Stimulated activated CD8-positive, alpha-beta memory T cell treated with anti-CD3 and anti-CD28 coated beads, Interleukin-12 subunit alpha, Interleukin-12 subunit beta, amount 100 ng/mL, for 24 hours (primary cell): ENCODE measurements around the gene IFITM1.
"Not testable (repeated sequence)": the region's sequence is repeated elsewhere in the genome, so short reads cannot be mapped to it uniquely, and the experiment has no call there.

Source experiments
- DNase-seq: peaks from one replicate; pipeline ENCODE4 v3.0.0-alpha.2; 2020; ENCODE audit errors: extremely low read depth

Gene IFITM1

DNA sequence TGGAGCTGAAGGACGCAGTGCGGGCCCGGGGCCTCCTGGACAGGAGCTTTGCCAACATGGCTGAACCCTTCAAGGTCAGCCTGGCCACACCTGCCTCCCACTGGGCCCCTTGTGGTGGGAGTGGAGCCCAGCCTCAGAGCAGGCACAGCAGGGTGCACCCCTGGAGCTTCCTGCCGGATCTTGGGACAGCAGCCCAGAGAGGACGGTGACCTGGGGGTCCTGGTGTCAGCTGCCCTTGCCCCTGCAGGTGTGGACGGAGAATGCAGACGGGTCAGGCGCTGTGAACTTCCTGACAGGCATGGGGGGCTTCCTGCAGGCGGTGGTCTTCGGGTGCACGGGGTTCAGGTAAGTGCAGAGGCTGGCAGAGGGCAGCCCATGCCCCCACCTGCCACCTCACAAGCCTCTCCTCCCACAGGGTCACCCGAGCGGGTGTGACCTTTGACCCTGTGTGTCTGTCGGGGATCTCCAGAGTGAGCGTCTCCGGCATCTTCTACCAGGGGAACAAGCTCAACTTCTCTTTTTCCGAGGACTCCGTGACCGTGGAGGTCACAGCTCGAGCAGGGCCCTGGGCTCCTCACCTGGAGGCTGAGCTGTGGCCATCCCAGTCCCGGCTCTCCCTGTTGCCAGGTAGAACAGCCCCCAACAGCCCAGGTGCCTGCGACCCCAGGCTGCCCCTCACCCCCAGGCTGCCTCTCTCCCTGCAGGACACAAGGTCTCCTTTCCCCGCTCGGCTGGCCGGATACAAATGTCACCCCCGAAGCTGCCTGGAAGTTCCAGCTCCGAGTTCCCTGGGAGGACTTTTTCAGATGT, 19.8 kb upstream of the IFITM1 start:
- no peak for DNase-seq

DNA sequence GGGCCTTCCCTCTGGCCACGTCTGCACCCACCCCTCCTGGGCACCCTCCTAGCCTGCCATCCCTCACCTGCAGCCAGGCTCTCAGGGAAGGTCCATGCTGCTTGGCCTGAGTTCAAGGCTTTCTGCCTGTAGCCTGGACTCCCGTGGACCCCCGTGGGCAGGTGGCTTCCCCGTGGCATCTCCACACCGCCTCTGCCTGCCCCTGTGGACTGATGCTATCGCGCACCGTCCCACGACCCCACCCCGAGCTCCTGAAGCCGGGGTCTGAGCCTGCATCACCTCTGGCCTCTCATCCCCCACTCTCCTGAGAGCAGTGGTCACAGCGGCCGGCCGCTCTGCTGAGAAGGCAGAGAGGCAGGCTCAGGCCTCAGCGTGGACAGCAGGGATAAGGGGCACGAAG, 19.1 kb upstream of the IFITM1 start:
- no peak for DNase-seq

DNA sequence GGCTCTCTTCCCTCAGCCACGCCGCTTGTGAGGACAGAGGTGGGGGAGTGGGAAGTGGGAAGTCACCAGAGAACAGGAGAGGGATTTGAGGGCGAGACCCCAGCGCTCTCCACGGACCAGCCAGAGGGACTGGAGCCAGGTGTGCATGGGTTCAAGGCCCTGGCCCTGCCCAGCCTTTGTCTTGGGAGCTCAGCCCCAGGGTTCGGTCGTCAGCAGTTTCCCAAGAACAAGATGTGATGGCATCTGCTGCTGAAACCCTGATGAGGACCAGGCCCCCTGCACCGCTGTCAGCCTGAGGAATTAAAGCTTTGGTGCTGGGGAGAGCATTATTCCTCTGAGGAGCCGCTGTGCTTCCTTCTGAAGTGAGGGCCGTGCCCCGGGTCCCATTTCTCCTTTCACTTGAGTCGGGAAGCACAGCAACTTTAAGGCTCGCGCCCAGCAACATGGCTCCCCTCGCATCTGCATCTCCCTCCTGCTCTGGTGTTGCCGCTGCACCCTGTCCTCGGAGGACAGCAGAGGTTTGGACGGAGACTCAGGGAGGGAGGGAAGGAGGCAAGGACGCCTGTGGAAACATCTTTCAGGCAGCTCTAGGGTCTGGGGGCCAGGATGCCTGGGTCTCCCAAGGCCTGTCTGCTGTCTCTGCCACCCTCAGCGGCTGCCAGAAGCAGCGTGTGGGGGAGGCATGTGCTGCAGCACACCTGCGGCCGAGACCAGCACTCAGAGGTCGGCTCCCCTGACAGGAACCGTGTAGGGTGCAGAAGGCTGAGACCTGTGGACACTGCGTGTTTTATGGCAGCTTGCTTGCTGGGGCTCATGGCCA, 18.3 kb upstream of the IFITM1 start:
- DNase-seq: no peak

DNA sequence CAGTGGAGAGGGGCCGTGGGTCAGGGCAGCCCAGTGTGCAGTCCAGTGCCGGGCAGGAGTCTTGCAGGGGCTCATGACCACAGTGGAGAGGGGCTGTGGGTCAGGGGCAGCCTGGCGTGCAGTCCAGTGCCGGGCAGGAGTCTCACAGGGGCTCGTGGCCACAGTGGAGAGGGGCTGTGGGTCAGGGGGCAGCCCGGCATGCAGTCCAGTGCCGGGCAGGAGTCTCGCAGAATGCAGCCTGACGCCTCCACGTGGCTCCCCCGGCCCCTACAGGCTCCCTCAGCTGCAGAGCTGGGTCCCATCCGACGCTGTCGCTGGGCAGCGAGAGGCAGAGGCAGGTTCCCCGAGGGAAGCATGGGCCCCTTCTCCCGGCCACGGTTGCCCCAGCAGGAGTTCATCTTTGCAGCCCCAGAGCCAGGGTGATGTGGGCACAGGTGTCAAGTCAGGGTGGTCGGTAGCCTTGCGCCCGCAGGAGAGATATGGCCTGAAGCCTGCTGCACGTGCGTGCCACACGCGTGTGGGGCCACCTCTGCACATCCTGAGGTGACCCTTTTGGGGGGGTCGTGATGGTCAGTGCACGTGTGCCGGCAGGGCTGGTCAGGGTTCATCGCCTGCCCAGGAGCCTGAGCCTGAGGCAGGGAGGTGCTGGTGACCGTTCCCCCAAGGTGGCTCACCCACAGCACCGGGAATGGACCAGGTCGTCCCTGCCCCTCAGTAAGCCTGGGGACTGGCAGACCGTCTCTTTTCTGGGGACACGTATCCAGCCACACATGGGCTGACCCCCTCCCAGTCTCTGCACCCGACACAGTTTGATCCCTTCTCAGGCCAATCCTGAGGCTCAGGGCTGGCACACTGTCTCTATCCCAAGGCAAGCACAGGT, 17.4 kb upstream of the IFITM1 start:
- DNase-seq: no peak

DNA sequence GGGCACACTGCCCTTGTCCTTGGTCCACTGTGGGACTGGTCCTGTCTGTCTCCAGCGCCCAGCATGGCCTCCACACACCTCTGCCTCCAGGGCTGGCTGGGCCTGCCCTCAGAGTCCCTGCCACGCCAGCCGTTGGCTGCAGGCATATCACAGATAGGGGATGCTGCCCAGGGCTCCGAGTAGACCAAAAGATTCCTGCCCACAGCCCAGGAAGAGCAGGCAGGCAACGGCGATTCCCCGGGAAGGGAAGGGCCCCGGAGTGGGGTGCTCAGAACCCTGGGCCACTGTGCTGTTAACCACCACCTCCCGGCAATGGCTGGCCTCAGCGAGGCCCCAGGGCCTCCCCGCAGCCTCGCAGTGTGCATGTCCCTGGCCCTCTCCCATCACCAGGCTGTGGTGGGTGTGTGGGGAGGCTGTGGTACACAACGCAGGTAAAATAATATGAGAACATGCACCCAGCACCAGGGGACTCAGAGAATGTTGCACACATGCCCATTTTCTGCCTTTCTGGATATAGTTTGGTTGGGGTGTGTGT, 16.7 kb upstream of the IFITM1 start:
- no peak for DNase-seq

DNA sequence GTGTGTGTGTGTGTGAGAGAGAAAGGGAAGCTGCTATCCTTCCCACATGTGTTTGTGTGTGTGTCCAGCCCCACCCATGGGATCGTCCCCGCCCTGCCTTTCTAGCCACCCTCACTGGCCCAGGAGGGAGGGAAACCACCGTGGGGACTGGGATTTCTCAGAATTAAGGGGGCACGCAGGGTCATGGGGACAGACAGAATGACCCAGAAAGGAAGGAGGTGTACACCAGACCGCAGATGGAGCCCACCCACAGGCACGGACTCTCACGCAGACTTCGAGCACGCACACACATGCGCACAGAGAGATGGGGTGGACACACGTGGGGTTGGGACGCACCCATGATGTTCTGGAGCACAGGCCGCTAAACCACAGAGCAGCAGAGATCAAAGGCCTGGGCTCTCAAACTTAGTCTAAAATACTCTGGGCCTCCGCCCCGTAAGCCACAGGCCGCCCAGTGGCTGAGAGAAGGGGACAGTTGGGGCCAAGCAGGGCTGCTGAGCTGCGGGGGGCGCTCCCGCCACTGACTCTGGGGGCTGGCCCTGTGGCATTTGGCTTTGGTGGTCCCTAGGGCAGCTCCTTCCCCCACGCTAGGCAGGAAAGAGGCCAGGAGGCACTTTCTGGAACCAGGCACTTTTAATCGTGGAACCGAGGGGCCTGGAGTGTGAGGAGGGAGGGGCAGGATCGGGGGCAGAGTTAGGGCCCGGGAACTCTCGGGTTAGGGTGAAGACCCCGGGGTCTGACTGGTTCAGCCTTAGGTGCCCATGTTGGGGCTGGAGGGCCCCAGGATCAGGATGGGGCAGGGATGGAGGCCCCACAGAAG, 16.0 kb upstream of the IFITM1 start:
- DNase-seq: no peak

DNA sequence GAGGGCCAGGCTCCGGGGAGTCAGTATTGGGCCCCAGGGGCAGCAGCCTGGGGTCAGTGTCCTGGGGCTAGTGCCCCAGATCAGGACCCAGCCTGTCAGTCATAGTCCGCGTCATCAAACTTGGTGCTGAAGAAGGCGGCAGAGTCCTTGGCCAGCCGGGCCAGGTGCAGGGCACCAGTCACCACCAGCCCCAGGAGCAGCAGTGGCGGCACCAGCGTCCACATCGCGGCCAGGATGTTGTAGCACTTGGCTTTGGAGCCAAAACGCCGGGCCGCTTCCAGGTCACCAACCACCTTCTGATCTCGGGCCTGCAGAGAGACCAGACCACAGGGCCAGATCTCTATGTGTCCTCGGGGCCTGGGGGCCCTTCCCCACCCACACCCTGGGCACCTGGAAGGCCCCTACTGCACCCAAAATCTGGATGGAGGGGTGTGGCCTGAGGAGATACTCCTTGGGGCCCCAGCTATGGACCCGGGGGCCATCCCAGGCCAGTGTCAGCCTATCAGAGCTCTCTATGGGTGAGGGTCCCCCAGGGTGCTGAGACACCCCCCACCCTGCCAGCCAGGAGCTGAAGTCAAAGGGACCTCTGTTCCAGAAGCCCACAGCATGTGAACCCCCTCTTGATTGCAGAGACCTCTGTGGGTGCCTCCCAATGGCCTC, 15.3 kb upstream of the IFITM1 start:
- no peak for DNase-seq

DNA sequence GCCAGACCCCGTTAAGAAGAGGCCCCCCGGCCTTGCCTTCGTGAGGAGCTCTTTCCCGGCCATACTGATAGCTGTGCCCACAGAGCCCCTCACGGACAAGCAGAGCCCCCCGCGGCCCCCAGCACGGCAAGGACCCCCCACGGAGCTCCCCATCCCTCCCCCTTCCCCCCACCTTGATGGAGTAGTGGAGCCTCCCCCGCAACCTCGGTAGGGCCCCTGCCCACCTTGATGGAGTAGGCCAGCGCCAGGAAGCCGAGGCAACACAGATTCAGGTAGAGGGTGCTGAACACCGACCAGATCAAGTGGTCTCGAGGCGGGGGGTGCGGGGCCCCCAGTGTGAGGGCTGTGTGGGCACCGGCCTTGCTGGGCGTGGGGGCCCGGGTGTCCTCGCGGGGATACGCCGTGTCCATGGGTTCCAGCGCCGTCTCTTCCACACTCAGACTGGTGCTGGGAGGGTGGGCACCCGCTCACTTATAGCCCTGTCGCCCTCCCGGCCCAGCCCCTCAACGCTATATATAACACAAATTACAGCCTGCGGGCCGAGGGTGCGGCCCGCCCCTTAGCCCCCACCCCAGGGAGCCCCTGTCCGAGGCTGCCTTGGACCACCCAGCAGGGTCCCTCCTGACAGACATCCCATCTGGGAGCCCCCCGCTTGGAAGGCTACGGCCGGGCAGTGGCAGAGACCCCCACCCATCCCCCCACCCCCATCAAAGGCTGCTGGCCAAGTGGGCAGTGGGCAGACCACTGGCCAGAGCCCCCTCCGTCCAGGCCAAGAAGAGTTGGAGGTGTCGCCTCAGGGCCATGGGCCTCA, 14.6 kb upstream of the IFITM1 start, which contains the start of gene IFITM5:
IFITM5 (minus strand) TSS at position 446 of the 811 bp plus-strand sequence; CDS start at position 410, 36 bp downstream.
- DNase-seq: no peak

DNA sequence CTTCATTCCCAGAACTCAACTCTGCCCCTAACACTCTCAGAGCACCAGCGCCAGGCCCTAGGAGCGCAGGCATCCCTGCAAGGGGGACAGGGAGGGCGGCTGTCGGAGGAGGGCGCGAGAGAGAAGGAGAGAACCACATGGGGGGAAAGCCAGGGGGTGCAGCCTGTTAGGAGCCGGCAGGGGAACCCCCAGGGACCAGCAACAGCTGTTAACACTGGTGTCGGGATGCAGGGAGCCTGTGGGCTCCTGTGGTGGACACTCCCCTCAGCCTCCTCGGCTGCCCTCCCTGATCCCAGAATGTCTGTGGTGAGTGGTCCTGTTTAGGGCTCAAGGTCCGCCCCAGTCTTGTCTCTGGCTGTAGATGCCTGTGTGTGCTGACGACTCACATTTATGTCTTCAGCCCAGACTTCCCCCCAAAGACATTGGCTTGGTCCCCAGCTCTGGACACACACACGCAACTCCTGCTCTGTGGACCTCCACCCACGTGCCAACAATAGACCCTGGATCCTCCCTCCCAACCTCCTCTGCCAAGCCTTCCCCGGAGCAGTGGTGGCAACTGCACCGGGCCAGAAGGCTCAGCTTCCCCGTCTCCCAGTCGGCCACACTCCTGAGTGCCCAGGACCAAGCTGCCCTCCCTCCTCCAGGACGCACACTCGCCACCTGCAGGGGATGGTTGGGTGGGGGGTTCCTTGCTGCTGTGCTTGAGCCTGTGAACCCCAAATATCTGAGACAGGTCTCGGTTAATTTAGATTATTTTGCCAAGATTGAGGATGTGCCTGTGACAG, 13.7 kb upstream of the IFITM1 start:
- DNase-seq: no peak

DNA sequence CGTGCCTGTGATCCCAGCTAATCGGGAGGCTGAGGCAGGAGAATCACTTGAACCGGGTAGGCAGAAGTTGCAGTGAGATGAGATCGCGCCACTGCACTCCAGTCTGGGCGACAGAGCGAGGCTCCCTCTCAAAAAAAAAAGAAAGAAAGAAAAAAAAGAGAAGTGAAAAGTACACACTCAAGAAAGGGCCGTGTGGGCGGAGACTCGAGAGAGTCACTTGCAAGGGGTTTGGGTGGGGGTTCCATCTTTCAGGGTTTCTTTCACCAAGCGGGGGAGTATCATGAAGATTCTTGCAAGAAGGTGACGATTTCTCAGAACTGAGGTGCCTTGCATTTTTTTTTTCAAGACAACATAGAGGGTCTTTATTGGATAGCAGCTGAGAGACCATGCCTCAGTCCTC, 10.5 kb upstream of the IFITM1 start:
- no peak for DNase-seq

DNA sequence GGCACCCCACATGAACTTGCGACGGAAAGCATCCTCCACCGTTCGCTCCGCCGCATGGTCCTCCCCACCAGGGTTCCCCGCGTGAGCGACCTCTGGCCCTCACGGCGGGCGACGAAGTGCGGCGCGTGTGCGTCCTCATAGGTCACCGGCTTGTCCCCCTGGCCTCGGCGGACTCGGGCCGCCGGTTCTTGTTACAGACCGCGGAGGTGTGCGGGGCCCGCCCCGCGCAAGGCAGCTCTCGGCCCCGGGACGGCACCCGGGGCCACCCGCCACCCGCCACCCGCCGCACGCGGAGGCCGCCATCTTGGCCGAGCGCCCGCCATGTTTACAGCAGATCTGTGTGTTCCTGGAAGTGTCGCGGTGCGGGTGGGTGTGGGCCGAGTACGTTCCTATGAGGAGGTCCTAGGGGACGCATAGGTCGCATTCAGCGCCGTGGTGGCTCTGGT, 9.8 kb upstream of the IFITM1 start:
- no peak for DNase-seq

DNA sequence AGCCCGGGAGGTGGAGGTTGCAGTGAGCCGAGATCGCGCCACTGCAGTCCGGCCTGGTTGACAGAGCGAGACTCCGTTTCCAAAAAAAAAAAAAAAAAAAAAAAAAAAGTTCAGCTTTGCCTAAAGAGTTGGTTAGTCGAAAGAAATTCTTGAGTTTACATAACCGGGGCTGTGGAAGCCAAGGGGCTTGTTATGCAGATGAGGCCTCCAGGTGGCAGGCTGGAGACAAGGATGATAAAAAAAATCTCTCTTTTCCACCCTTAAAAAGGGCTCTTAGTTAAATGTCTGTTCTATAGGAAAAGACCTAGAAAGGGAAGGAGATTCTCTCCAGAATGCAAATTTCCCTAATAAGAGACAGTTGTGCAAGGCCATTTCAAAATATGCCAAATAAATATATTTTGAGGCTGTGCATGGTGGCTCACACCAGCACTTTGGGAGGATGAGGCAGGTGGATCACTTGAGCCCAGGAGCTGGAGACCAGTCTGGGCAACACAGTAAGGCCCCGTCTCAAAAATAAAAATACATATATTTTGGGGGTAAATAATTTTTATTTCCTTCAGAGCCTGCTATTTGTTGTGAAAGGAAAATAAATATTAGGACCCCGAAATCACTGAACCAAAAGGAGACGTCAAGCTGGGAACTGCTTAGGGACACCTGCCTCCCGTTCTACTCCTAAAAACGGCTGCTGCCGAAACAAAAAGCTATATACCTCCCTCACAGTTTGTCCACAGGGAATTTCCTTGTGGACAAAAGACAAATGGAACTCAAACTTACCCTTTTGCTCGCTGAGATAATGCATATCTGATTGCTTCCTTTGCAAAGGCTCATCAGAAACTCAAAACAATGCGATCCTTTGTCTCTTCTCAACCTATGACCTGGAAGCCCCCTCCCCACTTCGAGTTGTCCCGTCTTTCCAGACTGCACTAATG, 8.7 kb upstream of the IFITM1 start:
- no peak for DNase-seq

DNA sequence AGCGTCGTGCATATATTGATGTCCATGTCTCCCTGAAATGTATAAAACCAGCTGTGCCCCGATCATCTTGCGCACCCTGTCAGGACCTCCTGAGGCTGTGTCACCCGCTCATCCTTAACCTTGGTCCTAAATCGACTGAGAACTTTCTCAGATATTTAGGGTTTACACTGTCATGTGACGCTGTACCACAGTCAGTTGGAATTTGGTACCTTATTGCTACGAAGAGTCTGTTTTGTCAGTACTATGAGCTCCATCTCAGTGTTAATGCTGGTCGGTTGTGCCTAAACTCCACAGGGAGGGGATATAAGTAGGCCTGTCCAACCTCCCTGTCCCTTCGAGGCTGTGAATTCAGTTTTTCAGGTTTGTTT, 8.0 kb upstream of the IFITM1 start:
- no peak for DNase-seq

DNA sequence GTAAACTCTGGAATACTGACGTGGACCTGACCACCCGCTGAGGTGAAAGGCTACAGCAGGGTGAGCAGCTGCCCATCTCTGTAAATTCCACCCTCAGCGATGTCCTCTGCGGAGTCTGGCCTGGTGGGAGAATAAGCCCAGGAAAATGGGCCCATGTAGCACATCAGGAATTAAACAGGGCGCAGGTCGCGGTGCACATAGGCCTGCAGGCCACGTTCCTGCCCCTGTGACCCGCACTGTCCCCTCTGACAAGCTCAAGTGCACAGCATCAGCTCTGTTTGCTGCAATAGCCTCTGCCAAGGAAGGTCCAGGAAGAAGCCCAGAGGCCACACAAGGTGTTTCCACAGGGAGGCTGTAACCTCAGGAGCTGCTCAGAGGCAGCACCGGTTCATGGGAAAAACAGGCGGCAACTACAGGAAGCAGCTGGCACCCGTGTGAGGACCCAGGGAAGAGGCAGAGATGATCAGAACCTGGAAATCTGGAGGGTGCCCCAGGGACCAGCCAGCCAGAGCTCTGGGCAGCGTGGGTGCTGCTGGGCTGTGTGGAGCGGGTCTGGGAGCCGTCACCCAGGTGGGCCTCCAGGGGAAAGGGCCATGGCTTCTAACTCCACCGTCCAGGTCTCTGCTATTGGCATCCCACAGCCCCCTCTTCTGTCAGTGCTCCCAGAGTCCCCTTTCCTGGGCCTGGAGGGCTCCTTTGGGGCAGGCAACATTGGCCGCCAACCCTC, 7.0 kb upstream of the IFITM1 start:
- DNase-seq: no peak

DNA sequence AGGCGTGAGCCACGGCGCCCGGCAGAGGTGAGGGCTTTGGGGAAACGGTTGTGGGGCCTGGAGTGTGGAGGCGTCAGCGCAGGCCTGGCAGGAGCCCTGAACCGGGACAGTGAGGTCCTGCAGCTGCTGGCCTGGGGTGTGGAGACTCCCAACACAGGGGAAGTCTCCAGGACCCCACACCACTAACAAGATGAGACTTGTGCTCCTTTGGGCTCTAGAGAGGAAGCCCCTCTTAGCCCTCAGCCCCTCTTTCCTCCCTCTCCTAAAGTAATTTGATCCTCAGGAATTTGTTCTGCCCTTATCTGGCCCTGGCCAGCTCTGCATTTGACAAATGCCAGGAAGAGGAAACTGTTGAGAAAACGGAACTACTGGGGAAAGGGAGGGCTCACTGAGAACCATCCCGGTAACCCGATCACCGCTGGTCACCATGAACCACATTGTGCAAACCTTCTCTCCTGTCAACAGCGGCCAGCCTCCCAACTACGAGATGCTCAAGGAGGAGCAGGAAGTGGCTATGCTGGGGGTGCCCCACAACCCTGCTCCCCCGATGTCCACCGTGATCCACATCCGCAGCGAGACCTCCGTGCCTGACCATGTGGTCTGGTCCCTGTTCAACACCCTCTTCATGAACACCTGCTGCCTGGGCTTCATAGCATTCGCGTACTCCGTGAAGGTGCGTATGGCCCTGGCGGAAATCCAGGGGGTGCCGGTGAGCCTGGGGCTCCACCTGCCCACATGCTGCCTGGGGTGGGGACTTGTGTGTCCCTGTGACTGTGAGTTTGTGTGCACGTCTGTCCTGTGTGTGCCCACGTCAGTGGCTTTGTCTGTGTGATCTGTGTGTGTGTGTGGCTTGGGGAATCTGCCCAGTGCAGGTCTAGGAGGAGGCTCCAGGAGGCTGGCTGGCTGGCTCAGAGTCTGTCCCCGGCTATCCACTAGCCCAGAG, 5.8 kb upstream of the IFITM1 start, which contains the start of gene IFITM2:
IFITM2 (plus strand) TSS at position 51 of the 943 bp plus-strand sequence; CDS start at position 428, 377 bp downstream.
- not testable (repeated sequence) for DNase-seq
